Mesenchymal stem cell (in vitro differentiated cells and primary cell): Measurements from ENCODE around the gene HSPB7.
"Not testable (repeated sequence)": the region's sequence is repeated elsewhere in the genome, so short reads cannot be mapped to it uniquely, and the experiment has no call there.

Source experiments
- DNase-seq: peaks from one replicate; pipeline ENCODE4 v3.0.0-alpha.2; 2013
- H2AFZ ChIP-seq: one replicate; pipeline ENCODE4 v1.6.1; 2013; ENCODE audit warnings: low read depth, mild to moderate bottlenecking, control low read depth, inconsistent platforms, low read length, moderate library complexity
- H2AK5ac ChIP-seq: 2 replicates; pipeline ENCODE4 v1.6.1; 2013; ENCODE audit warnings: low read length, moderate library complexity, mild to moderate bottlenecking, inconsistent platforms; ENCODE audit not compliant: severe bottlenecking
- H2BK120ac ChIP-seq: one replicate; pipeline ENCODE4 v1.6.1; 2013; ENCODE audit warnings: low read depth, mild to moderate bottlenecking, inconsistent platforms, low read length, moderate library complexity
- H2BK12ac ChIP-seq, 2 experiments: one replicate each; pipeline ENCODE4 v1.6.1; 2013; ENCODE audit warnings: inconsistent platforms in 2 of 2, low read length in 2 of 2, mild to moderate bottlenecking in 2 of 2, moderate library complexity in 2 of 2, control low read depth in 1 of 2
- H2BK15ac ChIP-seq: one replicate; pipeline ENCODE4 v1.6.1; 2013; ENCODE audit warnings: mild to moderate bottlenecking, low read depth, inconsistent platforms; ENCODE audit not compliant: poor library complexity, severe bottlenecking
- H2BK5ac ChIP-seq: 2 replicates; pipeline ENCODE4 v1.6.1; 2013; ENCODE audit warnings: low read depth, mild to moderate bottlenecking, low read length, control low read depth, inconsistent platforms; ENCODE audit not compliant: poor library complexity, severe bottlenecking
- H3K14ac ChIP-seq, 2 experiments: one replicate each; pipeline ENCODE4 v1.6.1; 2013; ENCODE audit warnings: inconsistent platforms in 2 of 2, low read length in 2 of 2, control low read depth in 1 of 2, mild to moderate bottlenecking in 1 of 2, moderate library complexity in 1 of 2
- H3K18ac ChIP-seq, 2 experiments: one replicate each; pipeline ENCODE4 v1.6.1; 2013; ENCODE audit warnings: inconsistent platforms in 2 of 2, low read length in 2 of 2, control low read depth in 1 of 2, low read depth in 1 of 2, mild to moderate bottlenecking in 1 of 2
- H3K23ac ChIP-seq, 2 experiments: one replicate each; pipeline ENCODE4 v1.6.1; 2013; ENCODE audit warnings: inconsistent platforms in 2 of 2, low read length in 2 of 2, mild to moderate bottlenecking in 2 of 2, moderate library complexity in 2 of 2, control low read depth in 1 of 2
- H3K27ac ChIP-seq: 2 replicates; pipeline ENCODE4 v1.5.1; 2013; ENCODE audit warnings: mild to moderate bottlenecking, moderate library complexity, low read length, control low read depth, inconsistent platforms; ENCODE audit not compliant: poor library complexity, severe bottlenecking
- H3K27me3 ChIP-seq, 2 experiments: 2 replicates each; pipeline versions ENCODE4 v1.6.1 to v1.7.0; 2013; ENCODE audit warnings: low read length in 2 of 2, mild to moderate bottlenecking in 2 of 2, moderate library complexity in 2 of 2, control low read depth in 1 of 2, inconsistent platforms in 1 of 2; ENCODE audit not compliant: control insufficient read depth in 1 of 2, insufficient read depth in 1 of 2
- H3K36me3 ChIP-seq, 2 experiments: 2 replicates each; pipeline versions ENCODE4 v1.6.1 to v1.7.0; 2013; ENCODE audit warnings: low read length in 2 of 2, control low read depth in 1 of 2, inconsistent platforms in 1 of 2, low read depth in 1 of 2, mild to moderate bottlenecking in 1 of 2; ENCODE audit not compliant: insufficient read depth in 2 of 2, control insufficient read depth in 1 of 2
- H3K4ac ChIP-seq, 2 experiments: one replicate each; pipeline ENCODE4 v1.6.1; 2013; ENCODE audit warnings: inconsistent platforms in 2 of 2, low read length in 2 of 2, mild to moderate bottlenecking in 2 of 2, moderate library complexity in 2 of 2, control low read depth in 1 of 2, low read depth in 1 of 2
- H3K4me1 ChIP-seq: 2 replicates; pipeline ENCODE4 v1.6.1; 2013; ENCODE audit warnings: low read depth, low read length, control low read depth; ENCODE audit not compliant: control insufficient read depth, insufficient read depth
- H3K4me2 ChIP-seq: 2 replicates; pipeline ENCODE4 v1.6.1; 2013; ENCODE audit warnings: low read length, mild to moderate bottlenecking, inconsistent platforms; ENCODE audit not compliant: poor library complexity, severe bottlenecking
- H3K4me3 ChIP-seq, 2 experiments: 2 replicates each; pipeline versions ENCODE4 v1.5.1 to v1.7.0; 2013; ENCODE audit warnings: low read length in 2 of 2, mild to moderate bottlenecking in 2 of 2, control low read depth in 1 of 2, low read depth in 1 of 2; ENCODE audit not compliant: insufficient read depth in 1 of 2
- H3K79me1 ChIP-seq: replicated peaks from 2 replicates; pipeline ENCODE4 v1.6.1; 2013; ENCODE audit warnings: mild to moderate bottlenecking, control low read depth, low read length, inconsistent platforms; ENCODE audit not compliant: poor library complexity, severe bottlenecking
- H3K9ac ChIP-seq: 2 replicates; pipeline ENCODE4 v1.7.0; 2013; ENCODE audit warnings: mild to moderate bottlenecking, low read length, moderate library complexity
- H3K9me3 ChIP-seq: 2 replicates; pipeline ENCODE4 v1.7.0; 2013; ENCODE audit warnings: mild to moderate bottlenecking, low read length; ENCODE audit not compliant: control insufficient read depth
- H4K8ac ChIP-seq: one replicate; pipeline ENCODE4 v1.6.1; 2013; ENCODE audit warnings: inconsistent platforms, mild to moderate bottlenecking, low read length, moderate library complexity
- H4K91ac ChIP-seq: one replicate; pipeline ENCODE4 v1.6.1; 2013; ENCODE audit warnings: mild to moderate bottlenecking, low read length, inconsistent platforms
- WGBS: methylation state at CpG from one replicate; pipeline ENCODE4 v1.1.7; 2013; ENCODE audit warnings: mixed read lengths; 5-methylcytosine and 5-hydroxymethylcytosine counted together

The HSPB7 gene

DNA sequence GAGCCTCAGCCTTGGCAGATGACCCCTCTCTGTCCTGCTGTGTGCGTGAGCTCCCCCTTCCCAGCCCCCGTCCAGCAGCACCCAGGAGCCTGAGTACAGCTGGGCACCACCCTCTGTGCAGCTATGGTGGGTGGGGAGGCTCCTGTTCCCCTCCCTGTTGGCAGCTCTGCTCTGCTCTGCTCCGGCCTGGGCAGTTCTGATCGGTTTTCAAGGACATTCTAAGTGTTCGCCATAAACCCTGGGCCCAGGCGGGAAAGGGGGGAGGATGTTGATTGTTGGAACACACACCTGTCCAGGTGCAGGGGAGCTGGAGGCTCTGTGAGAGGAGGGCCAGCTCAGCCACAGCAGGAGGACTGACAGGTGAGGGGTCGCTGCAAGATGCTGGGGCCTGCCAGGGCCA, 25.7 kb upstream of the HSPB7 start, which contains the start of gene CLCNKB:
Gene CLCNKB (plus strand): TSS at position 262 of the 400 bp plus-strand sequence. CDS start 711 bp downstream, outside the sequence.
- peak within 1 kb of the TSS; percentile 56 for H4K91ac ChIP-seq
- WGBS: 70% methylated on average over 7 of the region's 7 CpGs
- H3K14ac ChIP-seq: no peak within 1 kb of the TSS
- H3K4me3 ChIP-seq: no peak within 1 kb of the TSS
- no peaks in the 10 kb centered on the region for H3K36me3 ChIP-seq
- no peak within 1 kb of the TSS for H4K8ac ChIP-seq
- H2BK5ac ChIP-seq: no peak within 1 kb of the TSS
- H3K9me3 ChIP-seq: no peaks in the 10 kb centered on the region
- no peak within 1 kb of the TSS for H2AK5ac ChIP-seq
- H3K9ac ChIP-seq: no peak within 1 kb of the TSS
- peaks cover under 1 to 39% of the 10 kb centered on the region in 2 experiments for H3K27me3 ChIP-seq
- H2BK12ac ChIP-seq: no peak within 1 kb of the TSS
- no peak within 1 kb of the TSS for H2AFZ ChIP-seq
- DNase-seq: no peak
- H3K4me2 ChIP-seq: no peak within 1 kb of the TSS
- no peak within 1 kb of the TSS for H3K18ac ChIP-seq
- H2BK15ac ChIP-seq: no peak within 1 kb of the TSS
- H3K4ac ChIP-seq: no peak within 1 kb of the TSS
- no peak within 1 kb of the TSS for H3K27ac ChIP-seq
- H3K23ac ChIP-seq: no peak within 1 kb of the TSS
- H3K79me1 ChIP-seq: no peaks in the 10 kb centered on the region
- H2BK120ac ChIP-seq: no peak within 1 kb of the TSS
- H3K4me1 ChIP-seq: peaks cover under 1% of the 10 kb centered on the region

GRCh38 chr1:16042654-16043053, 24.8 kb upstream of the HSPB7 start:
- not testable (repeated sequence) for H3K18ac ChIP-seq, H3K4me1 ChIP-seq, H3K14ac ChIP-seq, H4K91ac ChIP-seq, H4K8ac ChIP-seq, H3K23ac ChIP-seq, DNase-seq, H3K9me3 ChIP-seq, H3K9ac ChIP-seq, H3K4ac ChIP-seq, H2BK15ac ChIP-seq, H2BK120ac ChIP-seq, H2BK12ac ChIP-seq, H3K27ac ChIP-seq, H3K4me3 ChIP-seq, H3K4me2 ChIP-seq, H3K79me1 ChIP-seq, H3K36me3 ChIP-seq, H2AFZ ChIP-seq, H2AK5ac ChIP-seq, H2BK5ac ChIP-seq
- peaks cover 7 to 43% of the 10 kb centered on the region in 2 experiments for H3K27me3 ChIP-seq
- 78% methylated on average over 8 of the region's 9 CpGs for WGBS

GRCh38 chr1:16042096-16042495, 24.3 kb upstream of the HSPB7 start:
- Histone ChIP-seq H3K9me3 (no peaks in the 10 kb centered on the region), H3K27me3 (peaks cover 12 to 43% of the 10 kb centered on the region in 2 experiments), H3K9ac (no peak overlapping the region), H2BK120ac (no peak overlapping the region), H2BK5ac (no peak overlapping the region), H3K4ac (no peak overlapping the region), H2AK5ac (no peak overlapping the region), H3K4me2 (no peak overlapping the region), H4K91ac (no peak overlapping the region), H2AFZ (no peak overlapping the region), H3K27ac (no peak overlapping the region), H3K23ac (no peak overlapping the region), H2BK12ac (no peak overlapping the region), H3K36me3 (no peaks in the 10 kb centered on the region), H3K18ac (no peak overlapping the region), H3K4me3 (no peak overlapping the region), H3K14ac (no peak overlapping the region), H3K4me1 (no peaks in the 10 kb centered on the region), H2BK15ac (no peak overlapping the region), H4K8ac (no peak overlapping the region), H3K79me1 (no peaks in the 10 kb centered on the region)
- no peak for DNase-seq
- 86% methylated on average over 8 of the region's 9 CpGs for whole genome bisulfite sequencing

GRCh38 chr1:16041200-16041599, 23.4 kb upstream of the HSPB7 start:
- H3K36me3 ChIP-seq: no peaks in the 10 kb centered on the region
- H3K9ac ChIP-seq: no peak overlapping the region
- H2BK12ac ChIP-seq: no peak overlapping the region
- no peak overlapping the region for H3K27ac ChIP-seq
- no peak overlapping the region for H2AK5ac ChIP-seq
- no peak for DNase-seq
- no peaks in the 10 kb centered on the region for H3K4me1 ChIP-seq
- no peak overlapping the region for H2BK120ac ChIP-seq
- peaks cover 15 to 46% of the 10 kb centered on the region in 2 experiments for H3K27me3 ChIP-seq
- H3K23ac ChIP-seq: no peak overlapping the region
- H3K4me2 ChIP-seq: no peak overlapping the region
- peak overlapping the region in 1 of 2 experiments; percentile 14 for H3K4me3 ChIP-seq
- H2AFZ ChIP-seq: no peak overlapping the region
- H4K91ac ChIP-seq: no peak overlapping the region
- no peak overlapping the region for H3K18ac ChIP-seq
- no peak overlapping the region for H3K14ac ChIP-seq
- H3K9me3 ChIP-seq: no peaks in the 10 kb centered on the region
- H3K79me1 ChIP-seq: no peaks in the 10 kb centered on the region
- H4K8ac ChIP-seq: no peak overlapping the region
- H2BK5ac ChIP-seq: no peak overlapping the region
- 62% methylated on average over 8 of the region's 8 CpGs for WGBS
- H3K4ac ChIP-seq: no peak overlapping the region
- no peak overlapping the region for H2BK15ac ChIP-seq
